Right hindlimb (tissue), 1 donor: ENCODE data around the gene DCLRE1A.
"Not testable (repeated sequence)": the region's sequence is repeated elsewhere in the genome, so short reads cannot be mapped to it uniquely, and the experiment has no call there.

Experiments
- DNase-seq: peaks from one replicate; pipeline ENCODE4 v3.0.0-alpha.2; 2018

The DCLRE1A gene

DNA sequence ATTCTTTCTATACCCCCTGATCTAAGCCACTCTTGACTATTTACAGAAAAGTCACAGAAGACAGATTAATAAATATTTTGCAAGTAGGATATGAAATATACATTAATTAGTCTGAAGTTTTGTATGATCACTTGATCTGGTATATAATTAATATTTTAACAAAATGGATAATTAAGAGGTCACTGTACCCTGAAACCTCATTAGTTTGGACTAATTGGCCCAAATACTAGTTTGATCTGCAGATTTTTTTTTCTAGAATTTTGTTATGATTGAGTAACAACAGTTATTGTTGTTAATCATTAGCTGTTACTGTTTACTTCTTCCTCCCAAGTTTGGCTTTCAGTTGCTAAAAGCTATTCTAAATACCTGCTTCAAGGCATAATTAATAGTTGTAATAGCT lies 3.3 kb upstream of the DCLRE1A start:
- no peak for DNase-seq

DNA sequence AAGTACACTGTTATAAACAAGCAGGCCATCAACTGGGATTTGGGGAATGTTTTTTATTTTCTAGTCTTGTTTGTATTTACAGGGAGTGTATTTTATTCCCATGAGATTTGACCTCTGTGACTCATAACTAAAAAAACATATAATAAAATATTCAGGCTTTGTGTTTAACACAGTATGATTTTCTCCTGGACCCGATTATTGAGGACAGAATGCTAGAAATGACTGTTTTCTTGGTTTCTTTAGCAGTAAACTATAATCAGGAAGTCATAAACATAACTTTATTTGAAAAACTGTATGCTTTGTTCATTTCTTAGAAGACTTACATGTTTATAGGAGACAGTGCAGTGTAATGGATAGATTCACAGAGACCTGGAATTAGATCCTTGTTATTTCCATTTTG lies 2.7 kb upstream of the DCLRE1A start:
- no peak for DNase-seq

DNA sequence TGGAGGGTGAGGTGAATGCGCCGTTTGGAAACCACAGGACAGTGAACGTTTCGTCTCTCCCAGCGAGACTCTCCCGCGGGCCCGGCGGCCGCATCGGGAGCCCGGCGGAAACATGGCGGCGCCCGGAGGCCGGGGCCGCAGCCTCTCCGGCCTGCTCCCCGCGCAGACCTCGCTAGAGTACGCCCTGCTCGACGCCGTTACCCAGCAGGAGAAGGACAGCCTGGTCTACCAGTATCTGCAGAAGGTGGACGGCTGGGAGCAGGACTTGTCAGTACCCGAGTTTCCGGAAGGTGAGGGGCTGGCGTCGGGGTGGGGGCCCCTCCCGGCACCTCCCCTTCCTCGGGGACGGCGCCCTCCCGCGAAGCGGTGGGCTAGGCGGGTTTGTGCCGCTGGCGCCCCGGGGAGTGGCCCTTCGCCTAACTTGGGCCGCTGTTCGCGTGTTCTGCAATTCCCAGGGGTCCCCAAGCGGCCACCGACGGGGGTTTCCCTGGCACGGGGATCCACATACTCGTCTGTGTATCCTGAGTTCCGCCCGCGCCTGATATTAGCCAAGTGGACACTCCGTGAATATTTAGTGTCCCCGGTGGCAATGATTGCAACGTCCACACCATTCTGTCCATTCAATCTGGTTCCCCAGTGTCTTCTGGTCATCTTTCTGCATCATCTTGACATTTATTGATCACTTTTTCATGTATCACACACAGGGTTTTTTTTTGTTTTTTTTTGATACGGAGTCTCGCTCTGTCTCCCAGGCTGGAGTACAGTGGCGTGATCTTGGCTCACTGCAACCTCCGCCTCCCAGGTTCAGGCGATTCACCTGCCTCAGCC lies 1.1 kb upstream of the DCLRE1A start:
- peak; percentile 76 for DNase-seq

DNA sequence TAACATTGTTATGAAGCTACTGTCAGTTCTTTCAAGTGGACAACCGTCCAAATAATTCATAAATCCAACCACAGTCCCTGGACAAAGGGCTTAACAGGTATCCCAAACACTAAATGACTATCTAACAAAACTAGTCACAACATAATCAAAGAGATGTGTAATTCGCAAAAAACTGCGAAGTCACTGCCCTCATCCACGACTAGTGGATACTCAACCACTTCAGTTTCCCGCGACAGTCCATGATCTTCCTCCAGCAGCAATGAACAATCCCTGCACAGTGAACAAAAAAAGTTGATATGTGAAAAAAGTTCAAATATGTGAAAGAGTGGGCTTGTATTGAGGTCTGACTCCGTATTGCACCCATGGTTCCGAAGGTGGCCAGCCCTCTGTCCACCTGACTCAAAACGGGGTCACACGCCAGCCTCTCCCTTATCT lies 287 bp downstream of the DCLRE1A start:
- DNase-seq, result no peak

DNA sequence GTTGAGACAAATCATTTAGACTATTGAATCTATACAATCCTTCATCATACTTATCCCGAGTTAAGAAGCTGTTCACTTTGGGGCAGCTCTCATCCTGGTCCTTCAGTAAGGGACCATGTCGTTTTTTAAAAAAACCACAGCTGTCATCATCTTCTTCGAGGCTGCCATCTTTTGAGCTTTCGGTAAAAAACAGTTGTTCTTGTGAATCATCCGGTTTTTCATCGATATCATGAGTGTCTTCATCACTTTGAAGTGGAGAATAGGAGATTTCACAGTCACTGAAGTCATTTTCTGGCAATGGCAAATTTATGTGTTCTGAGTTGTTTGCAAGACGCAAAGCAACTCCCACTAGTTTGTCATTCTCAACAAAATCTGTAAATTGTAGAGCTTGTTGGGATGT lies 3.9 kb downstream of the DCLRE1A start:
- no peak for DNase-seq

DNA sequence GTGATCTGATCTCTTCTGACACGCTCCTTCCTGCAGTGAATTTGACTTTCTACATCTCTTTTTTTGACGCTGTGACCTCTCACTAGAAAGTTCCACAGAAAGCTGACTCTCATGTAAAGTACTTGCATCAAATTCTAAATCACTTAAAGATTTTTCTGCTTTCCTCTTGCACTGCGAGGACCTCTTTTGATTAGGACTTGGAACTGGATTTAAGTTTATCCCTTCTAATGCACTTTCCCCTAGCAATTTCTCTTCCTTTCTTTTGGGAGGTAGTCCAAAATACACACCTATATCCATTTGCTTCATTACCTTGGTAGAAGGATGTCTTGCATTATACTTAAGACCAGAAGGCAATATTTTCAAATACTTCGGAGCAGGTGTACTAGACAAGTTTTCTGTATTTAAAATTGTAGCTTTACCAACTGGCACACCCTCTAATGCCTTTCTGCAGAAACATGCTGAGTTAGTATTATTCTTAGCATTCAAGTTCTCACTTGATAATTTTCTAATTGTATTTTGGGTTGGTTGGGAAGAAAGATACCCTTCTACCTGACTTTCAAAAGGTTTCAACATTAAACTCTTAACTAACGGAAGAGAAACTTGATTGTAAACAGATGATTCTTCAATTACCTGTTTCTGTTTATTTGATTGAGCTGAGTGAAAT lies 4.6 kb downstream of the DCLRE1A start:
- no peak for DNase-seq

DNA sequence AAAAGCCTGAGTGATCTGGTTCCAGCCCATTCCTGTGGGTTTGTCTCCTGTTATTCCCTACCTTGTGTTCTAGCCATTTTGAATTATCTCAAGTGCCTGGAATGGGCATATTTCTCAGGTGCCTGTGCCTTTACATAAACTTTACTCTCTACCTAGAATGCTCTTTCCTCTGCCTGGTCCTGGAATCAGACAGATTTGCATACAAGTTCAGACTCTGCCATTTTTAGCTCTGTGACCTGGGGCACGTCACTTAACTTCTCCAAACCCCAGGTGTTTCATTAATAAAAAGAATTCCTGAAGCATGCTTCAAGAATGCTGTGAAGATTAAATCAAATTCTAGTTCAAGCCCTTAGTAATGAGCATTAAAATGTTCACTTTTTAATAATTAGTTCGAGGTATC lies 7.8 kb downstream of the DCLRE1A start:
- no peak for DNase-seq

DNA sequence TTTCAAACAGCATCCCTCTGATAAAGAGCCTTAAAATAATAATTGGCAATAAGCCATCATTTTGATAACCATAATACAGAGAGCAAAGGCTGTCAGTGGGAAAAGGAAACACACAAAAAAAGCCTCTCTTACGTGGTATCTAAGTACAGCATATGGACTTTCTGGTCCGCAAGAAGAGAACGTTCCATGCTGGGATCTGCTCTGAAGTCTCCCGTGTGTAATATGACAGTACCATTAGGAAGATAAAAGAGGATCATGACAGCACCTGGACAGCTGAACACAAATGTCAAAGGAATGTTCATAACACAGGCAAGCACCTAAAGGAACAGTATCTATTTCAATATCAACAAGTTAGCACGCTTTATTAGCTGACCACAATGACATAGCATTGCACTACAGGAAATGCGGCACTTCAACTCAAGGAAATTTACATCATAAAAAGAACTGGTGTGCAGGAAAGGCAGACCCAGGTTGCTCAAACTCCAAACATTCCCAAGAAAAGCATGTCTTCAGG lies 9.9 kb downstream of the DCLRE1A start:
- DNase-seq, result no peak

DNA sequence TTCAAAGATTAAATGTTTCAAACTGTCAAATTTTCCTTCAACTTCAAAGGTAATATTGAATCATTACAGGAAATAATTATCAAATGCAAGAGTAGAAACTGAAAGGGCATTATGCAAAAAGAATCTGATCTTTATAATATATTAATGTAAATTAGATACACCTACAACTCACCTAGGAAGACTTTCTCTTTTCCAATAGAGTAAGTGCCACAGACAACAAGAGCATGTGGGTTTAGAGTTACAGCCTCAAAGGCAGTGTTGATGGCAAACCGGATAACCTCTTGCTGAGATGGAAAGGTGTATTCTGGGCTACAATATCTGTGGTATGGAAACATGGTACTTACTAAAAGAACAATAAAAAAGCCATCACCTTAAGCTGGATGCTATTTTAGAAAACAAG lies 11.7 kb downstream of the DCLRE1A start:
- no peak for DNase-seq

DNA sequence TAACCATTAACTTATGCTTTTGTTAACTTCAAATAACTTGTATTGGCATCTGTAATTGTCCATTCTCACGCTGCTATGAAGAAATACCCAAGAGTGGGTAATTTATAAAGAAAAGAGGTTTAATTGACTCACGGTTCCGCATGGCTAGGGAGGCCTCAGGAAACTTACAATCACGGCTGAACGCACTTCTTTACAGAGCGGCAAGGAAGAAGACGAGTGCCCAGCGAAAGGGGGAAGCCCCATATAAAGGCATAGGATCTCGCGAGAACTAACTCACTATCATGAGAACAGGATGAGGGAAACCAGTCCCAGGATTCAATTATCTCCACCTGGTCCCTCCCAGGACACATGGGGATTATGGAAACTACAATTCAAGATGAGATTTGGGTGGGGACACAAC lies 25.3 kb downstream of the DCLRE1A start:
- not testable (repeated sequence) for DNase-seq

DNA sequence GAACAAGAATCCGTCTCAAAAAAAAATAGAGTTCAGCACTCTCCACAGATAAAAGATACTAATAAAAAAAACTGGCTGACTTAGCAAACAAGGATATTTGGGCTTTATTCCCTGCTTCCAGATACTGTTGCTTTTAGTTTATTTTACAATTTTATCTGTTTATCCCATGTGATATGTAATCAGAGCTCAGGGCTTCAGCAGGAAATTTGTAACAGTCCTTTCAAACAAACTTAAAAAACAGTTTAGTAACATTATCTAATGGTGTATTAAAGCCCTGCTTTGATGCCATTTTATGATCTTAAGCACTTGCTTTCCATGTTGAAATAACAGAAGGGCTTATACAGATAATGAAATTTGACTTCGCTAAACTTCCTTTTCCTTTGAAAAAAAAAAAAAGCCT lies 28.1 kb downstream of the DCLRE1A start:
- no peak for DNase-seq

DNA sequence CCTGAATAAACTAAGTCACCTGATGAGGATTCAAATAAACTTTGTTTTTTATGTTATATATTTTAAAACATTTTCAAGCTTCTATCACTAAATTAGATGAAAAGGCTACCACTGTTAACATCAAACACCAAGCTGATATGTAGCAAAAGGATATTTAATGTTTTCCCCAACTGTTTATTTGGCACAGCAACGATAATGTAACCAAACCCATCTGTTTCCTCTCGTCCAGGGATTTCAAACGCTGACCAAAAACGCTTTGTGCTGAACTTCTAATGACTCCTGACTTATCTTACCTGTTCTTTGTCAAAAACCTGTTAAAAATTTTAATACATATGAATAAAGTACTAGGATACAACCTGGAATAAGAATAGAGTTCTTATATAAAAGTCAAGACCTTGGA lies 30.5 kb downstream of the DCLRE1A start:
- DNase-seq, result no peak

DNA sequence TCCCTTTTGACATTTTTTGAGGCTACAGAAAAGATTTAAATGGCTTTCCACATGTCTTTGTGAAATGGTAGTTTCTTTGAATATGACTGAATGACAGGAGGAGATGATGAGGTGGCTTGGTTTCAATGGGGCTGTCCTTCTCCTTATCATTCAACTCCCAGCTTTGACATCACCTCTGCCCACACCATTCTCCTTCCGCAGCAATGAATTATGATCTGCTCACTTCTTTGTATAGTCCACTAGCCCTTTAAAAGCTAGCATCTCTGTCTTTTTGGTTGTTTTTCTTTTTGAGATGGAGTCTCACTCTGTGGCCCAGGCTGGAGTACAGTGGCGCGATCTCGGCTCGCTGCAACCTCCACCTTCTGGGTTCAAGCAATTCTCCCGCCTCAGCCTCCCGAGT lies 31.7 kb downstream of the DCLRE1A start:
- DNase-seq, result no peak

DNA sequence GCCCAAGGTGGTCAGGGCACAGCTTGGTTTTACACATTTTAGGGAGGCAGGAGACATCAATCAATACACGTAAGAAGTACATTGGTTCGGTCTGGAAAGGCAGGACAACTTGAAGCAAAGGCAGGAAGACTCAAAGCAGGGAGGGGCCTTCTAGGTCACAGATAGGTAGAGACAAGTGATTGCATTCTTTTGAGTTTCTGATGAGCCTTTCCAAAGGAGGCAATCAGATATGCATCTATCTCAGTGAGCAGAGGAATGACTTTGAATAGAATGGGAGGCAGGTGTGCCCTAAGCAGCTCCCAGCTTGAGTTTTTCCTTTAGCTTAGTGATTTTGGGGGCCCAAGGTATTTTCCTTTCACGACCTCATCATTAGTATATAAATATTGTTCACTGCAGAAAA lies 32.6 kb downstream of the DCLRE1A start:
- DNase-seq, result not testable (repeated sequence)

DNA sequence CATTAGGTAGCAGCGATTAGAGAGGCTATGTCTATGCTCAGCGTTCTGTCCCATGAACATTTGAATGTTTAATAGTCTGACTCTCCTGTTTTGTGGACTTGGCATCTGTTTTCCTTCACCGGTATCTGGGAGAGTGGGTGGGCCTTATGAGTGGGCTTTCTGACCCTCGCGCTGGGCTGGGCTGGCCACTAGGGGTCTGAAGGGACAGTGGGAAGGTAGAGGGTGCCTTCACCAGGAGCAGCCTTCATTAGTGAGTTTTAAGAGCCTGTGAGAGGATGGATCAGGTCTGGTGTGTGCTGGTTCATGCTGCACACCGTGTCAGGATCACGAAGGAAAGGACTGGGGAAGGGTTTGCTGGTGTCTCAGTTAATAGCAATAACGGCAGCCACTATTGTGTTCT lies 33.4 kb downstream of the DCLRE1A start:
- no peak for DNase-seq

DNA sequence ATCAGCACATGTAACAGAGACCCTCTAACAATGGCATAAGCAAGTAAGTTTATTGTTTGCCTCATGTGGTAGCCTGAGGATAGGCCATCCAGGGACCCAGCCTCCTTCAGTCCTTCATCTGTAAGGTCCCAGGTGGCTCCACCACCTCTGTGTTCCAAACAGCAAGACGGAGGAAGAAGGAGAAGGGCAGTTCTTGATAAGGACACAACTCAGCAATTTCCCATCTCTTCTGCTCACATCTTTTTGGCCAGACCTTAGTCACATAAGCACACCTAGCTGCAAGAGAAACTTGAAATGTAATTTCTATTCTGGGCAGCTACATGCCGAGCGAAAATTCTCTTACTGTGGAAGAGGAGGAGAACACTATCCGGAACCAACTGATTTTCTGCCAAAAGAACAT lies 33.9 kb downstream of the DCLRE1A start:
- no peak for DNase-seq

DNA sequence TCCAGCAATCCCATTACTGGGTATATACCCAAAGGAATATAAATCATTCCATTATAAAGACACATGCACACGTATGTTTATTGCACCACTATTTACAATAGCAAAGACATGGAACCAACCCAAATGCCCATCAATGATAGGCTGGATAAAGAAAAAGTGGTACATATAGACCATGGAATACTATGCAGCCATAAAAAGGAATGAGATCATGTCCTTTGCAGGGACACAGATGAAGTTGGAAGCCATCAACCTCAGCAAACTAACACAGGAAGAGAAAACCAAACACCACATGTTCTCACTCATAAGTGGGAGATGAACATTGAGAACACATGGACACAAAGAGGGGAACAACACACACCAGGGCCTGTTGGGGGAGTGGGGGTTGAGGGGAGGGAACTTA lies 39.2 kb downstream of the DCLRE1A start:
- not testable (repeated sequence) for DNase-seq

DNA sequence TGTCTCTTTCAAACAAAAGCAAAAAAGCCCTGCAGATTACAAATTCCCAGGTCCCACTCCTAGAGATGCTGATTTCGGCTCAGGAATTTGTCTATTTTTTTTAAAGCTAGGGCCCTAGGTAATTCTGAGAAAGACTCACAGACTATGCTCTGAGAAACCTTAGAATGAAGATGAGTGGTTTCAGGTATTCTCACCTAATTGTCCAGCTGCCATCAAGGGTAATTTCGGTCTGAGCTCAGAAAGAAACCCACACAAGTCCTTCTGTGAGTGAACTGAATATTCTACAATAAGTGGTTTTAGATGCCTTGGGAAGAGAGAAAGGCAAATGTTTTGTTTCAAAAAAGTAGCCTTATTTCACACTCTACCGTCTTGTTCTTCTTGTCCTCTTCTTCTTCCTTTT lies 45.7 kb downstream of the DCLRE1A start:
- no peak for DNase-seq

DNA sequence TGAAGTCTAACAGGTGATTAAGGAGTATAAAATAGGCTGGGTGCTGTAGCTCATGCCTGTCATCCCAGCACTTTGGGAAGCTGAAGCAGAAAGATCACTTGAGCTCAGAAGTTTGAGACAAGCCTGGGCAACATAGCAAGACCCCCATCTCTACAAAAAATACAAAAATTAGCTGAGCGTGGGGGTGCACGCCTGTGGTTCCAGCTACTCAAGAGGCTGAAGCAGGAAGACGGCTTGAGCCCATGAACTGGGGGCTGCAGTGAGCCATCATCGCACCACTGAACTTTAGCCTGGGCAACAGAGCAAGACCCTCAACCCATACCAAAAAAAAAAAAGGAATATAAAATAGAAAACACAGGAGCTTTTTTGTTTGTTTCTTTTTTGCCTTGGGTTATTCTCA lies 47.4 kb downstream of the DCLRE1A start:
- no peak for DNase-seq

DNA sequence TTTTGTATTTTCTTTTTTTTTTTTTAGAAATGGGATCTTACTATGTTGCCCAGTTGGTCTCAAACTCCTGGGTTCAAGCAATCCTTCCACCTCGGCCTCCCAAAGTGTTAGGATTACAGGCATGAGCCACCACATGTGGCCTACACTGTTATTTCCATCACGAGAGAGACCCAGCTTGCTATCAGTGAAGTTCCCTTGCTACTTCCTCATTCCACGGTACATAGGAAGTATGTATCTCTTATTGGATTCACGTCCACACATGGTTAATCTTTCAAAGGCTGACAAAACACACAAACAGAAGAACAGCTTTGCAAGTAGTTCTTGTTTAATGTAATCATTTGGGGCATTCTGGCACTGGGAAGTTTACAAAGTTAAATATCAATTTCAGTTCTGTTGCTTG lies 50.9 kb downstream of the DCLRE1A start:
- no peak for DNase-seq

DNA sequence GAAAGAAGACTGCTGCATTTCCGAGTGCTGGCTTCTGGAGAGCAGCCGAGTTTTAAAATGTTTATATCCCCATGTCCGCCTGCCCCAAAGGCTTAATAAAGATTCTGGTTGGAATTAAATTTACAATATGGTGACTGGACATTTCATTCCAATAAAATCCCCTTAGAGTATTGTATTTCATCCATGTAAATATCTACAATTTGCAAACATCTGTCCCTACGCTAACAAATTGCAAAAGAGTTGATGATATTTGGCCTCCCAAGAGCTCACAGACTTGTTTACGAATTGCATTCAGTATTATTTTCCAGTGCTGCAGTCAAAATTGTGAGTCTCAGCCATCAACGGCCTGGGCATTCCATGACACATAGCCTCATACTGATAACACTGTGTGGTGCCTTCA lies 52.3 kb downstream of the DCLRE1A start:
- peak; percentile 29 for DNase-seq

DNA sequence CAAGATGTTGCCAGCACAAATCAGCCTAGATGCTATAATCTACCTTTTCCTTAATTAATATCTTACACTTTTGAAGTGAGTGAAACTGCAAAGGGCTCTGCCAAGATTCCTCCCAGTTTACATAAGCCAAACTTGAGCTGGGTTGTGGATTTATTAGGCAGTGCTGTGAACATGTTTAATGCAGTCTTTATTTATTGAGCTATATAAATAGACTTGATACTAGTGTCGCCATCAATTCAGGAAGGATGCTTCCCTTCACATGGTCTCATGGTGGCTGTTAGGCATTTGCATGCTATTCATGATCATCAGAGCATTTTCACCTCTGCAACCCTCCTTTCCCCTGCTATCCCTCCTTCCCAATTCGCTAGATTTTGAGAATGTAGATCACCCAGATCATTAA lies 62.2 kb downstream of the DCLRE1A start:
- DNase-seq, result no peak

DNA sequence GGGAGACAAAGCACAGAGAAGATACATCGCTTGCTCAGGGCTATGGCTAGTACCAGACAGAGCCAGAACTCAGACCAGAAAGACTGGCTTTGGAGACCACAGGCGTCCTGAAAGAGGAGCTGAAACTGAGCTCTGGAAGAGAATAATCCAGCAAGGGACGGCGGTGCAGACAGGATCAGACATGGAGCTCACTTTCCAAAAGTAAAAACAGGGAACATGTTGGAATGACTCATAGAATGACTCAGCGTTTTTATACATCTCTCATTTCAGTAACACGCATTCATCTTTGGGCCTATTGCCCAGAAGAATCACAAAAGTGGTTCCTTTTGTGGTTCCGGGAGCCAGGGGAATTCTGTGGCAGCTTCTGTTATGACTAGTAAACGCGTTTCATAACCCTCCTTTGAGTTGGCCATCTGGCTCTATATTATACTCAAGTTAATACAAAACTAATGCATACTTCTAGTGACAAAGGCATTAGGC lies 65.2 kb downstream of the DCLRE1A start:
- DNase-seq, result no peak
